AG04449 (cell line): Measurements from ENCODE around the gene LRRN1.

Source experiments
- CTCF ChIA-PET: fragments of 350-600 bp; formaldehyde crosslinking; extraction: SDS; loops from one replicate; lab custom pipeline; 2021; ENCODE audit warnings: antibody characterized with exemption; lab: Yijun Ruan, JAX
- POLR2A ChIA-PET: fragments of 400-600, 350-600 bp; formaldehyde crosslinking; extraction: SDS; loops from one replicate; lab custom pipeline; 2020; ENCODE audit warnings: antibody characterized with exemption, inconsistent platforms; lab: Yijun Ruan, JAX
- DNase-seq: peaks from one replicate; pipeline ENCODE4 v3.0.0-alpha.2; 2010; ENCODE audit warnings: low read depth, low spot score
- H3K4me3 ChIP-seq: 2 replicates; pipeline ENCODE4 v1.5.1; 2011; ENCODE audit warnings: low read depth, mild to moderate bottlenecking, control low read depth, low read length
- CTCF ChIP-seq: IDR thresholded peaks from one replicate; pipeline ENCODE4 v1.5.1; 2011; ENCODE audit warnings: mild to moderate bottlenecking, moderate library complexity, low read length, control low read depth, inconsistent platforms; ENCODE audit not compliant: insufficient read depth; ENCODE audit errors: missing control alignments

The LRRN1 gene

GRCh38 chr3:3815206-3815605, 16.0 kb downstream of the LRRN1 start:
- no peak for TF ChIP-seq CTCF
- ChIA-PET POLR2A (no interaction called here), CTCF (no interaction called here)
- no peak for DNase-seq
- H3K4me3 ChIP-seq, result no peak overlapping the region

GRCh38 chr3:3816034-3816433, 16.8 kb downstream of the LRRN1 start:
- DNase-seq, result no peak
- TF ChIP-seq CTCF, result no peak
- POLR2A ChIA-PET, result no interaction called here
- CTCF ChIA-PET, result no interaction called here
- no peak overlapping the region for H3K4me3 ChIP-seq

- no peak for DNase-seq
- no peak overlapping the region for H3K4me3 ChIP-seq
- no peak for TF ChIP-seq CTCF
- CTCF ChIA-PET, result no interaction called here
- POLR2A ChIA-PET, result no interaction called here
Observed at GRCh38 chr3:3817865-3818264, 18.6 kb downstream of the LRRN1 start.

- no peak for TF ChIP-seq CTCF
- ChIA-PET CTCF (no interaction called here), POLR2A (no interaction called here)
- H3K4me3 ChIP-seq, result no peak overlapping the region
- no peak for DNase-seq
Observed at GRCh38 chr3:3821777-3822176, 22.5 kb downstream of the LRRN1 start.

GRCh38 chr3:3825035-3825434, 25.8 kb downstream of the LRRN1 start:
- no peak for DNase-seq
- POLR2A ChIA-PET, result no interaction called here
- CTCF ChIA-PET, result no interaction called here
- H3K4me3 ChIP-seq, result no peak overlapping the region
- TF ChIP-seq CTCF, result no peak

- no peak for DNase-seq
- no peak for TF ChIP-seq CTCF
- no peak overlapping the region for H3K4me3 ChIP-seq
- CTCF ChIA-PET, result no interaction called here
- POLR2A ChIA-PET, result no interaction called here
Observed at GRCh38 chr3:3826521-3826920, 27.3 kb downstream of the LRRN1 start.
